Ovary (tissue), 3 donors: ENCODE measurements around the gene ATP5PO.

ENCODE experiments used
- CTCF ChIP-seq, 3 donors: fragments of 450-650 bp in 2 of 3; fragments of 200-600 bp in 1 of 3; IDR thresholded peaks; one replicate each; pipeline versions ENCODE4 v1.5.1 to v1.8.0; 2016 to 2022; ENCODE audit warnings: antibody characterized with exemption in 3 of 3, mild to moderate bottlenecking in 1 of 3
- EP300 ChIP-seq: sonication (generic); formaldehyde crosslinking; IDR thresholded peaks from one replicate; pipeline ENCODE4 v1.6.1; 2017; ENCODE audit warnings: antibody characterized with exemption
- POLR2A ChIP-seq: fragments of 450-650 bp; IDR thresholded peaks from one replicate; pipeline ENCODE4 v1.6.1; 2017; ENCODE audit warnings: antibody characterized with exemption, mild to moderate bottlenecking, moderate library complexity
- donor health status: DM: no; HTN: no; CAD: no.

- TF ChIP-seq CTCF (IDR thresholded peaks at IDR 0.05) (no peak), POLR2A (no peak), EP300 (no peak)
Observed at GRCh38 chr21:33908760-33909159, 6.8 kb downstream of the ATP5PO start.
